ENCODE data around the gene FOXP1.

DNA sequence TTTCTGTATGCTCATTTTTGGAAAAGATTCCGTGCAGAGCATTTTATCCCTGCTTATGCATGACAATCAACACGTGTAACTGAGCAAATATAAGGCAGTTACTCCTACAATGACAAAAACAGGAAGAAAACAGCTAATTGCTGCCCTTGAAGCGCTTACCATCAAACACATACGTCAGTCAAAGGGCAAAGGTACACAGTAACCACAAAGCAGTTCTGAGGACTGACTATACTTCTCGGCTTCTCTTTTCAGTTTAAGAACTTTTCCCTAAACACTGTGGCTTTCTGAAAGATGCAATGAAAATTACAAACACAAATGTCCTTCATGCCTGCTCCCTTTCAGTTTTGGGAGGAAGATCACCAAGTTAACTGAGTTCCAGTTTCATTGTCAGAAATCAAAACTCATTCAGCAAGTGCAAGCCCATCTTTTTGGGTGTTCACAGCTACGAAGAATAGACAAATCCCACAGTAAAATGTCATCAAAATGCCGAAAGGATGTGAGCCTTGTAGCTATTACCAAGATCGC is 602.8 kb downstream of the FOXP1 start:
- no peak for TF ChIP-seq RAD51 (IDR thresholded peaks at IDR 0.05; ENCODE audit: borderline replicate concordance)
- TF ChIP-seq PRPF4 (IDR thresholded peaks at IDR 0.05; ENCODE audit: low read depth, low read length, poor library complexity, severe bottlenecking), result no peak
- no peak for TF ChIP-seq ZNF101 (CRISPR knock-in tag; IDR thresholded peaks at IDR 0.05; ENCODE audit: borderline replicate concordance, low read depth)
- TF ChIP-seq CTCF (CRISPR knock-in tag; IDR thresholded peaks at IDR 0.05), result no peak
- no peak for TF ChIP-seq TCF12 (IDR thresholded peaks at IDR 0.05)
- no peak for TF ChIP-seq TCF12 (CRISPR knock-in tag; IDR thresholded peaks at IDR 0.05)
